CD4-positive, alpha-beta T cell (primary cell): ENCODE results near the gene WDFY3. TPM values are rescaled to one million over a fixed set of nuclear protein-coding genes. Genes with fewer than 3 reads are reported as not detected.

Source experiments
- ATAC-seq: fragments of 200-7000 bp; cut with Tn5 transposase; one replicate; pipeline ENCODE4 v1.10.0; 2022; ENCODE audit warnings: mild to moderate bottlenecking; ENCODE audit not compliant: poor library complexity
- CTCF ChIA-PET: fragments of 350-600 bp; sonication (Branson Sonifier 250); formaldehyde crosslinking; loops from one replicate; lab custom pipeline; 2021; ENCODE audit warnings: antibody characterized with exemption, inconsistent platforms; lab: Charles Lee
- POLR2A ChIA-PET: fragments of 350-600 bp; sonication (Branson Sonifier 250); formaldehyde crosslinking; loops from one replicate; lab custom pipeline; 2021; ENCODE audit warnings: antibody characterized with exemption, inconsistent platforms; lab: Charles Lee
- DNase-seq, 14 experiments: peaks; one replicate each; pipeline ENCODE4 v3.0.0-alpha.2; 2013 to 2020; ENCODE audit warnings: mixed read lengths in 2 of 14
- H3K27ac ChIP-seq, 2 donors: one replicate each; pipeline versions ENCODE4 v1.5.1 to v1.7.0; 2013; ENCODE audit warnings: low read length in 2 of 2, low read depth in 1 of 2, mild to moderate bottlenecking in 1 of 2
- H3K27me3 ChIP-seq, 2 experiments: 1 replicate in 1 of 2; 2 replicates in 1 of 2; pipeline versions ENCODE4 v1.6.1 to v1.7.0; 2013; ENCODE audit warnings: low read length in 2 of 2, control low read depth in 1 of 2, mild to moderate bottlenecking in 1 of 2, moderate library complexity in 1 of 2; ENCODE audit not compliant: insufficient read depth in 2 of 2, control insufficient read depth in 1 of 2
- H3K36me3 ChIP-seq: one replicate; pipeline ENCODE4 v1.6.1; 2013; ENCODE audit warnings: low read length, control low read depth; ENCODE audit not compliant: insufficient read depth
- H3K4me1 ChIP-seq: one replicate; pipeline ENCODE4 v1.6.1; 2013; ENCODE audit warnings: low read length, control low read depth; ENCODE audit not compliant: insufficient read depth
- H3K4me3 ChIP-seq: one replicate; pipeline ENCODE4 v1.5.1; 2013; ENCODE audit warnings: mild to moderate bottlenecking, low read length, moderate library complexity
- H3K9me3 ChIP-seq, 2 experiments: 1 replicate in 1 of 2; 2 replicates in 1 of 2; pipeline versions ENCODE4 v1.6.1 to v1.7.0; 2013; ENCODE audit warnings: low read length in 2 of 2, mild to moderate bottlenecking in 2 of 2, control low read depth in 1 of 2, moderate library complexity in 1 of 2; ENCODE audit not compliant: control insufficient read depth in 1 of 2, insufficient read depth in 1 of 2
- H3K27ac Mint-ChIP-seq: one replicate; pipeline ENCODE4 v1.8.0; 2020; ENCODE audit warnings: mixed read lengths
- H3K27me3 Mint-ChIP-seq: one replicate; pipeline ENCODE4 v1.8.0; 2021; ENCODE audit warnings: mixed read lengths
- H3K36me3 Mint-ChIP-seq: one replicate; pipeline ENCODE4 v1.8.0; 2021; ENCODE audit warnings: low read depth, mixed read lengths
- H3K4me1 Mint-ChIP-seq: one replicate; pipeline ENCODE4 v1.8.0; 2021; ENCODE audit warnings: low read depth, mixed read lengths
- H3K4me3 Mint-ChIP-seq: one replicate; pipeline ENCODE4 v1.8.0; 2020; ENCODE audit warnings: mild to moderate bottlenecking, mixed read lengths
- H3K9me3 Mint-ChIP-seq: one replicate; pipeline ENCODE4 v1.8.0; 2020; ENCODE audit warnings: mixed read lengths
- intact Hi-C, 2 experiments: fragments of 100-400 bp; cut with DNase I in 1 of 2; cut with micrococcal nuclease in 1 of 2; formaldehyde crosslinking; loops; one replicate each; pipeline versions ENCODE4 v1.15.1 to v1.9.0; 2023 to 2025; cut with DNase I, micrococcal nuclease
- total RNA-seq, 174 experiments: library from RNA in 2 of 174; stranded (reverse) in 2 of 174; gene quantifications; one replicate each; pipeline ENCODE4 v1.2.3 and lab custom pipeline; 2021 to 2026
- TF ChIP-seq, protein P1 (sequence below): fragments of 200-600 bp; IDR thresholded peaks from one replicate; pipeline ENCODE4 v1.8.0; 2022; ENCODE audit warnings: antibody characterized with exemption, mild to moderate bottlenecking

Gene WDFY3
- total RNA-seq, 2 experiments from 2014 or later: 0.60 to 0.75 TPM

DNA sequence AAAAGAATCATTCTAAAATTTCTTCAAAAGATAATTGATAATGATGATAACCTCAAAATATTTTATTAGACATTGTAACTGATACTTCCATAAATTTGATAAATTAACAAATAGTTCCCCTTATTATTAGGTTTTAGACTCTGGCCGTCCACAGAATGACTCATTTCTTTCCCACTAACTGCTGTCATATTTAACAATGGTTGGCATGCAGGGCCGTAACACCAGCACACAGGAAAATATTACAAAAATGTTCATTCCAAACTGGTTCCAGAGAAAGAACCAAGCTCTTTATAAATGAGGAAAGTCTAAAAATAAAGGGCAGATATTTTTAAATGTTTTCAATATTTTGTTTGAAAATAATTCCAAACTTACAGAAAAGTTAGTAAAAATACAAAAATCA, 28.2 kb downstream of the WDFY3 start:
- Histone ChIP-seq H3K27me3 (no peaks in the 10 kb centered on the region), H3K4me3 (no peak overlapping the region), H3K4me1 (no peaks in the 10 kb centered on the region), H3K9me3 (peaks cover 4 to 11% of the 10 kb centered on the region in 2 experiments), H3K27ac (no peak overlapping the region), H3K36me3 (no peaks in the 10 kb centered on the region)
- peaks cover 6% of the 10 kb centered on the region for H3K9me3 Mint-ChIP-seq
- ChIA-PET POLR2A (no interaction called here), CTCF (no interaction called here)
- intact Hi-C loops: no loop called here
- H3K4me1 Mint-ChIP-seq: no peaks in the 10 kb centered on the region
- TF ChIP-seq, protein P1, sequence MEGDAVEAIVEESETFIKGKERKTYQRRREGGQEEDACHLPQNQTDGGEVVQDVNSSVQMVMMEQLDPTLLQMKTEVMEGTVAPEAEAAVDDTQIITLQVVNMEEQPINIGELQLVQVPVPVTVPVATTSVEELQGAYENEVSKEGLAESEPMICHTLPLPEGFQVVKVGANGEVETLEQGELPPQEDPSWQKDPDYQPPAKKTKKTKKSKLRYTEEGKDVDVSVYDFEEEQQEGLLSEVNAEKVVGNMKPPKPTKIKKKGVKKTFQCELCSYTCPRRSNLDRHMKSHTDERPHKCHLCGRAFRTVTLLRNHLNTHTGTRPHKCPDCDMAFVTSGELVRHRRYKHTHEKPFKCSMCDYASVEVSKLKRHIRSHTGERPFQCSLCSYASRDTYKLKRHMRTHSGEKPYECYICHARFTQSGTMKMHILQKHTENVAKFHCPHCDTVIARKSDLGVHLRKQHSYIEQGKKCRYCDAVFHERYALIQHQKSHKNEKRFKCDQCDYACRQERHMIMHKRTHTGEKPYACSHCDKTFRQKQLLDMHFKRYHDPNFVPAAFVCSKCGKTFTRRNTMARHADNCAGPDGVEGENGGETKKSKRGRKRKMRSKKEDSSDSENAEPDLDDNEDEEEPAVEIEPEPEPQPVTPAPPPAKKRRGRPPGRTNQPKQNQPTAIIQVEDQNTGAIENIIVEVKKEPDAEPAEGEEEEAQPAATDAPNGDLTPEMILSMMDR: no peak
- no peaks in the 10 kb centered on the region for H3K27me3 Mint-ChIP-seq
- no peak overlapping the region for H3K4me3 Mint-ChIP-seq
- DNase-seq: no peak
- H3K27ac Mint-ChIP-seq: no peak overlapping the region
- no peaks in the 10 kb centered on the region for H3K36me3 Mint-ChIP-seq
- ATAC-seq: no peak

DNA sequence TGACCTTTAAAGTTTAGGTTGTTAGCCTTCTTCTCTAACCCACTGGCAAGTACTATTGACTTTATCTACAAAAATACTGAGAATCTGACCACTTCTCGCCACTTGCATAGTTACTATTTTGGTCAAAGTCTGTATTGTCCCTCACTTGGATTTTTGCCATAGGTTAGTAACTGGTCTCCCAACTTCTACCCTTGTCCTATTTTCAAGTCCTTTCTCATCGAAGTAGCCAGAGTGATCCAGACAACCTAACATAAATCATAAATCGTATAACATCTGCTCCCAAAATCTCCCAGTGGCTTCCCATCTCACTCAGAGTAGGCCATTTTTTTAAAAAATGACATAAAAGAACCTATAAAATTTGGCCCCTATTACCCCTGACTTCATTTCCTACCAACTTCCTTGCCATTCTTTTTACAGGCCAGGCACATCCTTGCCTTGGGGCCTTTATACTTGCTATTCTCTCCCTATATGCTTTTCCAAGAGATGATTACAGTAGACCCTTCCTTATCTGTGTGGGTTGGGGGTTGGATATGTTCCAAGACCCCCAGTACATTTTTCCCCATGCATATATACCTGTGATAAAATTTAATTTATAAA, 29.0 kb downstream of the WDFY3 start:
- Histone ChIP-seq H3K4me1 (no peaks in the 10 kb centered on the region), H3K9me3 (peaks cover 0 to 11% of the 10 kb centered on the region in 2 experiments), H3K27me3 (no peaks in the 10 kb centered on the region), H3K36me3 (no peaks in the 10 kb centered on the region), H3K27ac (no peak overlapping the region), H3K4me3 (no peak overlapping the region)
- TF ChIP-seq, protein P1: no peak
- DNase-seq (no peak), ATAC-seq (no peak)
- ChIA-PET CTCF (no interaction called here), POLR2A (no interaction called here)
- no peaks in the 10 kb centered on the region for H3K36me3 Mint-ChIP-seq
- H3K4me1 Mint-ChIP-seq: no peaks in the 10 kb centered on the region
- peaks cover 3% of the 10 kb centered on the region for H3K9me3 Mint-ChIP-seq
- intact Hi-C loops: no loop called here
- H3K4me3 Mint-ChIP-seq: no peak overlapping the region
- no peaks in the 10 kb centered on the region for H3K27me3 Mint-ChIP-seq
- no peak overlapping the region for H3K27ac Mint-ChIP-seq

DNA sequence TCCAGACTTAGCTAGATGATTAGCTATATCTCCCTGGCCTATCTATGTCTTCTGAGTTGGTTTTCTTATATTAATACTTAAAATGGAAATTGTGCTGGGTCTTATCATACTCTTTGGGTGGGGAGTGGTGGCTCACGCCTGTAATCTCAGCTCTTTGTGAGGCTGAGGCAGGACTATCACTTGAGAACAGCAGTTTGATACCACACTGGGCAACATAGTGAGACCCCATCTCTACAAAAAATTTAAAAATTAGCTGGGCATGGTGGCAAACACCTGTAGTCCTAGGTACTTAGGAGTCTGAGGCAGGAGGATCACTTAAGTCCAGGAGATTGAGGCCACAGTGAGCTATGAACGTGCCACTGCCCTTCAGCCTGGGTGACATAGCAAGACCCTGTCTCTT, 30.4 kb downstream of the WDFY3 start:
- Mint-ChIP-seq H3K4me3 (no peak overlapping the region), H3K36me3 (no peaks in the 10 kb centered on the region), H3K27me3 (no peaks in the 10 kb centered on the region), H3K9me3 (peaks cover 3% of the 10 kb centered on the region), H3K27ac (no peak overlapping the region), H3K4me1 (no peaks in the 10 kb centered on the region)
- Histone ChIP-seq H3K4me3 (no peak overlapping the region), H3K27me3 (no peaks in the 10 kb centered on the region), H3K4me1 (no peaks in the 10 kb centered on the region), H3K36me3 (no peaks in the 10 kb centered on the region), H3K9me3 (peaks cover 0 to 7% of the 10 kb centered on the region in 2 experiments), H3K27ac (no peak overlapping the region)
- ATAC-seq (no peak), DNase-seq (no peak)
- intact Hi-C loops: no loop called here
- POLR2A ChIA-PET: no interaction called here
- CTCF ChIA-PET: no interaction called here
- TF ChIP-seq, protein P1: no peak
